GM12878 (cell line): Measurements from ENCODE around the gene RPIA.

Experiments
- CTCF ChIP-seq, 3 experiments: IDR thresholded peaks in 2 of 3; conservative IDR thresholded peaks in 1 of 3; 2 replicates each; pipeline ENCODE4 v1.5.1; 2011; ENCODE audit warnings: low read depth in 3 of 3, low read length in 3 of 3, mild to moderate bottlenecking in 3 of 3, control low read depth in 2 of 3, moderate library complexity in 2 of 3, inconsistent platforms in 1 of 3, mixed read lengths in 1 of 3; ENCODE audit not compliant: control insufficient read depth in 2 of 3, insufficient read depth in 1 of 3; ENCODE audit errors: extremely low read depth in 1 of 3
- EZH2 ChIP-seq: IDR thresholded peaks from 2 replicates; pipeline ENCODE4 v1.6.1; 2012; ENCODE audit warnings: low read depth, mild to moderate bottlenecking, control low read depth, inconsistent platforms, low read length, borderline replicate concordance; ENCODE audit not compliant: control insufficient read depth
- FOXK2 ChIP-seq: fragments of 450-650 bp; IDR thresholded peaks from 2 replicates; pipeline ENCODE4 v1.6.1; 2017; ENCODE audit warnings: mild to moderate bottlenecking, moderate library complexity
- MEF2A ChIP-seq: IDR thresholded peaks from 2 replicates; pipeline ENCODE4 v1.6.1; 2011; ENCODE audit warnings: low read depth, mild to moderate bottlenecking, low read length, moderate library complexity; ENCODE audit not compliant: insufficient read depth
- MYC ChIP-seq: IDR thresholded peaks from 2 replicates; pipeline ENCODE4 v1.6.1; 2011; ENCODE audit warnings: mild to moderate bottlenecking, low read length, moderate library complexity, inconsistent platforms; ENCODE audit not compliant: insufficient read depth, insufficient replicate concordance, insufficient read length, severe bottlenecking
- ZBTB40 ChIP-seq: fragments of 450-650 bp; IDR thresholded peaks from 2 replicates; pipeline ENCODE4 v1.6.1; 2016; ENCODE audit warnings: mild to moderate bottlenecking, moderate library complexity, borderline replicate concordance
- TF ChIP-seq, protein P1 (sequence below): IDR thresholded peaks from 2 replicates; pipeline ENCODE4 v1.6.1; 2012; ENCODE audit warnings: low read length, inconsistent platforms
- TF ChIP-seq, protein P2 (sequence below): IDR thresholded peaks from 2 replicates; pipeline ENCODE4 v1.6.1; 2011; ENCODE audit warnings: borderline replicate concordance, low read depth, mild to moderate bottlenecking, moderate library complexity, mixed read lengths, low read length; ENCODE audit not compliant: insufficient read depth; ENCODE audit errors: extremely low read length
- TF ChIP-seq, protein P3 (sequence below): IDR thresholded peaks from 2 replicates; pipeline ENCODE4 v1.6.1; 2012; ENCODE audit warnings: low read depth, low read length, improper control_type of control experiment

GRCh38 chr2:88720399-88720798, 28.9 kb downstream of the RPIA start:
- TF ChIP-seq CTCF (IDR thresholded peaks at IDR 0.05 in 2 of 3, conservative IDR thresholded peaks at IDR 0.05 in 1 of 3; ENCODE audit: control insufficient read depth in 2 of 3, extremely low read depth in 1 of 3, insufficient read depth in 1 of 3, low read depth in 3 of 3, low read length in 3 of 3) (no peak), FOXK2 (no peak), ZBTB40 (no peak), MYC (no peak), EZH2 (no peak), MEF2A (no peak)
- TF ChIP-seq, protein P1, sequence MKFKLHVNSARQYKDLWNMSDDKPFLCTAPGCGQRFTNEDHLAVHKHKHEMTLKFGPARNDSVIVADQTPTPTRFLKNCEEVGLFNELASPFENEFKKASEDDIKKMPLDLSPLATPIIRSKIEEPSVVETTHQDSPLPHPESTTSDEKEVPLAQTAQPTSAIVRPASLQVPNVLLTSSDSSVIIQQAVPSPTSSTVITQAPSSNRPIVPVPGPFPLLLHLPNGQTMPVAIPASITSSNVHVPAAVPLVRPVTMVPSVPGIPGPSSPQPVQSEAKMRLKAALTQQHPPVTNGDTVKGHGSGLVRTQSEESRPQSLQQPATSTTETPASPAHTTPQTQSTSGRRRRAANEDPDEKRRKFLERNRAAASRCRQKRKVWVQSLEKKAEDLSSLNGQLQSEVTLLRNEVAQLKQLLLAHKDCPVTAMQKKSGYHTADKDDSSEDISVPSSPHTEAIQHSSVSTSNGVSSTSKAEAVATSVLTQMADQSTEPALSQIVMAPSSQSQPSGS, result no peak
- TF ChIP-seq, protein P2, sequence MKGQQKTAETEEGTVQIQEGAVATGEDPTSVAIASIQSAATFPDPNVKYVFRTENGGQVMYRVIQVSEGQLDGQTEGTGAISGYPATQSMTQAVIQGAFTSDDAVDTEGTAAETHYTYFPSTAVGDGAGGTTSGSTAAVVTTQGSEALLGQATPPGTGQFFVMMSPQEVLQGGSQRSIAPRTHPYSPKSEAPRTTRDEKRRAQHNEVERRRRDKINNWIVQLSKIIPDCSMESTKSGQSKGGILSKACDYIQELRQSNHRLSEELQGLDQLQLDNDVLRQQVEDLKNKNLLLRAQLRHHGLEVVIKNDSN, result no peak
- TF ChIP-seq, protein P3, sequence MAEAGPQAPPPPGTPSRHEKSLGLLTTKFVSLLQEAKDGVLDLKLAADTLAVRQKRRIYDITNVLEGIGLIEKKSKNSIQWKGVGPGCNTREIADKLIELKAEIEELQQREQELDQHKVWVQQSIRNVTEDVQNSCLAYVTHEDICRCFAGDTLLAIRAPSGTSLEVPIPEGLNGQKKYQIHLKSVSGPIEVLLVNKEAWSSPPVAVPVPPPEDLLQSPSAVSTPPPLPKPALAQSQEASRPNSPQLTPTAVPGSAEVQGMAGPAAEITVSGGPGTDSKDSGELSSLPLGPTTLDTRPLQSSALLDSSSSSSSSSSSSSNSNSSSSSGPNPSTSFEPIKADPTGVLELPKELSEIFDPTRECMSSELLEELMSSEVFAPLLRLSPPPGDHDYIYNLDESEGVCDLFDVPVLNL, result no peak
